EL (cell line): ENCODE data around the gene CNTN4.
"Not testable (repeated sequence)": the region's sequence is repeated elsewhere in the genome, so short reads cannot be mapped to it uniquely, and the experiment has no call there.

ENCODE experiments used
- DNase-seq: peaks from one replicate; pipeline ENCODE4 v3.0.0-alpha.2; 2016

CNTN4 gene

DNA sequence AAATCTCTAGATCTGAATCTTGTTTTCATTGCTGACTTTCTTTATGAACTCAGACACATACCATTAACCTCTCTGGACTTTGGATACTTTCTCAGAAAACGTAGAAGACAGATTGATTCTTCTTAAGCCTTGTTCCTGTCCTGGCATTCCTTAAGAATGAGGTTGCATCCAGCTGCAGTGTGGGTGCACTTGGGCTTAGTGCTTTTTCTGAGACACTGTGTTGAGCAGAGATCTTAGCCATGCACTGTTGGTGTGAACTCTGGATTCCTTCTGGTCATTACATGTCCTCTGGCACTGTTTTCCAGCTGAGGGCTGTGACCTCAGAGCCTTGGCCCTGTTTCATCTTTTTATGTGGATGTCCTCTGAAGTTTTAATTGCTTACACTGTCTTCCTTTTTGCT lies 428.3 kb downstream of the CNTN4 start:
- DNase-seq, result no peak

DNA sequence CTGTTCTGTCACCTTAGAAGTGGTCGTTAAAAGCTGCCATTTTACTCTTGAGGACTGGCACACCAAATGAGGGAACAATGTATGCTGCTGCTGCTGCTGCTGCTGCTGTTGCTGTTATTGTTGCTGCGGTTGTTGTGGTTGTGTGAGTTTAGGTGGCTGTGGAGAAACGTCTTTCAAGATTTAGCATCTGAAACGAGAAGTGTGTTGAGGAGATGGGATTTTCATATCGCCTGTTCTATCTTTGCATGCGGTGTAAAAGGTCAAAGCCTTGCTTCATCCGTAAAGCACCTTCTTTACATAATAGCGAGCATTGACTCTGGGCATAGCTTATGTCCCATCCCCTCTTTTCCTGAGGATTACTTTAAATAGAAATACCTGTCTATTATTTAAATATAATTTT lies 428.7 kb downstream of the CNTN4 start:
- not testable (repeated sequence) for DNase-seq

DNA sequence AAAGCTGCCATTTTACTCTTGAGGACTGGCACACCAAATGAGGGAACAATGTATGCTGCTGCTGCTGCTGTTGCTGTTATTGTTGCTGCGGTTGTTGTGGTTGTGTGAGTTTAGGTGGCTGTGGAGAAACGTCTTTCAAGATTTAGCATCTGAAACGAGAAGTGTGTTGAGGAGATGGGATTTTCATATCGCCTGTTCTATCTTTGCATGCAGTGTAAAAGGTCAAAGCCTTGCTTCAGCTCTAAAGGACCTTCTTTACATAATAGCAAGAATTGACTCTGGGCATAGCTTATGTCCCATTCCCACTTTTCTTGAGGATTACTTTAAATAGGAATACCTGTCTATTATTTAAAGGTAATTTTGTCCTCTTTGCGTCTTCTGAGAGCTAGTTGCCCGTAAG lies 436.1 kb downstream of the CNTN4 start:
- DNase-seq, result not testable (repeated sequence)

DNA sequence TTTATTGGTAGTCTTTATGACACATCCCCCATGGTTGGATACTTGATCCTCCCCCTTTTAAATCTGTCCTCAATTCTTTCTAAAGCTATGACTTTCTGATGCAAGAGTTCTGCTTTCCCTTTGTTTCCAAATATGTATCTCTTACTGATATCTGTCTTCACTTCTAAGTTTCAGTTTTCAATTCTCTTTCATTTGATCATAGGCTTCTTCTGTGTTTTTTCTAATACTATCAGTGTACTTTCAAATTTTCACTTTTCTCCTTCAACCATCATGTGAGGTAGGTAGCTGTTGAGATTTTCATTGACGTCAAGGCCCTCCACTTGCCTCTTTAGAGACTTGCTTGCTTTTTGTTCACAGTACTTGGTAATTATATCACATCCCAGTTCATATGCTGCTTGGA lies 436.5 kb downstream of the CNTN4 start:
- no peak for DNase-seq

DNA sequence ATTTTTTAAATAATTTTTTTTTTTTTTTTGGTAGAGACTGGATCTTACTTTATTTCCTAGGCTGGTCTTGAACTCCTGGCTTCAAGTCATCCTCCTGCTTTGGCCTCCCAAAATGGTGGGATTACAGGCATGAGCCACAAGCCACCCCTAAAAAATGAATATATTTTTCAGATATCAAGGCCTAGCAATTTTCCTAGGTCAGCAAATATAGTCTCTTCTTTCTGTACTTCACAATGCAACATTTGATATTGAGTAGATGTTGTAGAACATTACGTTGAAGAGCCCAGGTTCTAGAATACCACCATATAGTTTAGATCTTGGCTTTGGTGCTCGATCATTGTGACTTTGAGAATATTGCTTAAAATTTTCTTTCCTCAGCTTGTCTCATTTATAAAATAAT lies 437.9 kb downstream of the CNTN4 start:
- DNase-seq, result no peak

DNA sequence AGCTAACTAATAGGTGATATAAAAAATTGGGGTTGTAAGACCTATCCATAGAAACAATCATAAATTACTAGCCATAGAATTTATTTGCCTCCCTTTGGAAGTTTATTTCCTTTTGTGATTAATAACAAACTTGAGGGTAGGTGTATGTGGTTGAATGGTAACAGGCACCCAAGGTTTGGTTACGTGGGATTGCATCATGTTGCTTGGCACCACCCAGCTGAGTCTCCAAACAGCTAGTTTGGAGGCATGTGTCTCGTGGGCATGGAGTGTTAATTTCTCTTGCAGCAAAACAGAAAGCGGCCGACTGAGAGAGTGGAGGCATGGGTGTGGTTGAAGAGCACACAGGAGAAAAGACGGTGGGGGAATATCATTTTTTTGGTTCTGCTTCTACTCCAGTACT lies 441.4 kb downstream of the CNTN4 start:
- DNase-seq, result no peak

DNA sequence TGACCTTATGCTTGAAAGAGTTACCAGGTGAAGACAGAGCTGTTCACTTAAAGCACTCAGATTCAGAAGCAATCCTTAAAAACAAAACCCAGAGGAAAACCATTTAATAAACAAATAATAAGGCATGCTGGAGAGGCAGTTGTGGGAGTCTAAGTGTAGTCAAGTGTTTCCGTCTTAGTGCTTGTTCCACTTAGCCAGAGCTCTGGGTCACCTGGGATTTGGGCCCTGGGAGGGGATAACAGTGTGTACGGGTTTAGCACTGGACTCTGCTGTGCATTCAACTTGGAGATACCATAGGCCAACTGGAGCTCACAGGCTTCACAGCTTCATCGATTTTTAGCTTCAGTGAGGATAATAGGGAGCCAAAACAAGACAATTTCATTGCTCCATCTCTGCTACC lies 444.6 kb downstream of the CNTN4 start:
- no peak for DNase-seq

DNA sequence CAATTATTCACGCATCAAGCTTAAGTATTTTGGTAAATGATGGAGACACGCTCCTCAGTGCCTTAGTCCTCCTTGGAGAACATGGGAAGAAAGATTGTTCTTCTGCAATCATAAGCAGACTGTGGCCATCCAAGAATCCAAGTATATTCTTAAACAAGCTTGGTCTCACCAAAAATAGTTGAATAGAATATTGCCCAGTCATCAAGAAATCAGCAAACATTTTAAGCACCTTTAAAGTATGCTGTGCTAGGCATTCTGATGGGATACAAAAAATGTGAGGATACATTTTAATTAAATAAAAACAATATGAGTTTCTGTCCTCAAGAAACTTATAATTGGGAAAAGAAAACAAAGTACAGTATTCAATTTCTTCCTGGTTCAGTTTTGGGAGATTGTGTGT lies 445.5 kb downstream of the CNTN4 start:
- DNase-seq, result no peak

DNA sequence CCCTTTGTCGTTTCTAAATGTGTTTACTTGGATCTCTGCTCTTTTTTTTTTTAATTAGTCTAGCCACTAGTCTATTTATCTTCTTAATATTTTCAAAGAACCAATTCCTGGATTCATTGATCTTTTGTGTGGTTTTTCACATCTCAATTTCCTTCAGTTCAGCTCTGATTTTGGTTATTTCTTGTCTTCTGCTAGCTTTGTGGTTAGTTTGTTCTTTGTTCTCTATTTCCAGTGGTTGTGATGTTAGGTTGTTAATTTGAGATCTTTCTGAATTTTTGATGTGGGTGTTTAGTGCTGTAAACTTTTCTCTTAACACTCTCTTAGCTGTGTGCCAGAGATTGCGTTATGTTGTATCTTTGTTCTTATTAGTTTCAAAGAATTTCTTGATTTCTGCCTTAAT lies 446.1 kb downstream of the CNTN4 start:
- DNase-seq, result no peak

DNA sequence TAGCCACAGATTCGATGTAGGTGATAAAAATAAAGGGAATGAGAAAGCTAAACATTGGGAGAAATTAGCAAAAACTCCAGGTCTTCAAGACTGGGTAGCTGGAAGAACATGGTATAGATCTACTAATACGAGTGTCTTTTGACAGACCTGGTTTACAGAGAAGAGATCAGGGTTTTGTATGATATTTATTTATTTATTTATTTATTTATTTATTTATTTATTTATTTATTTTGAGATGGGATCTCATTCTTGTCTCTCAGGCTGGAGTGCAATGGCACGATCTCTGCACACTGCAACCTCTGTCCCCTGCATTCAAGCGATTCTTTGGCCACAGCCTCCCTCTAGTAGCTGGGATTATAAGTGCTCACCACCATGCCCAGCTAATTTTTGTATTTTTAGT lies 448.4 kb downstream of the CNTN4 start:
- no peak for DNase-seq

DNA sequence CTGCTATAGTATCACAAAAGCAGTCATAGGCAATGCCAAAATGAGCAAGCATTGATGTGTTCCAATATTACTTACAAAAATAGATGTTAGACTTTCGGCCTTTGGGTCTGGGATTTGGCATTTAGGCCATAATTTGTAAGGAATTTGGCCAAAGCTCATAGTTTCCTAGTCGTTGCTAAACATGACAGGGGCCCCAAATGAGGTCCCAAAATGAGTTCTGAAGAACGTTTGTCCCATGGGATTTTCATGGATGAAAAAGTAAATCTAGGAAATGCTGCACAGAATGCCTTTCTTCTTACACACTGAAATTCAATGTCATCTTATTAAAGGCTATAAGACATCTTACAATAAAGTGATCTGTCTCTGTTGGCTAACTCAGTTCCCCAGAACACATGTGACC lies 456.0 kb downstream of the CNTN4 start:
- no peak for DNase-seq

DNA sequence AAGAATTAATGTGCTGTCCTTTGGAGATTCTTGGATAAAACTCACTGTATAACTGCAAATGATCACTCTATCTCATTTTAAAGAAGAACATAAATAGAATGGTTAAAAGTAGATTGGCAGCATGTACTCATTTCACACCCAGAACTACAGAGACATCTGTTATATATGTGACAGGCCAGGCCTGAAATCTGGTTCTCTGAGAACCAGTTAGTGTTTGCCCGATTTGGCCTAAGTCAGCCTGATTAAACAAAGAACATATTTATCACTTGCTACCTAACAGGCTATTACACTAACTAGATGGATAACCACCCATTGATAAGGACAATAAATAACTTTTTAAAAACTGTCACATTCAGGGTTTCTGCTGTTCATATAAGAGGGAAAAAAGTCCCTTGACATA lies 460.1 kb downstream of the CNTN4 start:
- no peak for DNase-seq

DNA sequence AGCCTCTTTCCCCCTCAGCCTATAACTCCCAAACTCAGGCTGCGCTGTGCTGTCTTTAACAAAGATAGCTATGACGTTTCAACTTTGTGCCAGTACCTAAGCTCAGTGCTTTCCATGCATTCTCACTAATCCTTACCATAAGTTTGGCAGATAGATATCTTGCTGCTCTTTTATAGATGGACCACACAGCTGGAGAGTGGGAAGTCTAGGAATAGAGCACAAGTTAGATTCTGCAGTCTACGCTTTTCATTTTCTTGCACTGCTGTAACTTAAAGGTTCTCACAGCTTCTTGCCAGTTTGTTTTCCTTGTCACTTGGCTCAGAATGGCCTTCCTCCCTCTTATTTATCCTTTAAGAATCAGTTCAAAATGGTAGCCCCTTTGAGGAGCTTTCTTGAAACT lies 468.8 kb downstream of the CNTN4 start:
- no peak for DNase-seq

DNA sequence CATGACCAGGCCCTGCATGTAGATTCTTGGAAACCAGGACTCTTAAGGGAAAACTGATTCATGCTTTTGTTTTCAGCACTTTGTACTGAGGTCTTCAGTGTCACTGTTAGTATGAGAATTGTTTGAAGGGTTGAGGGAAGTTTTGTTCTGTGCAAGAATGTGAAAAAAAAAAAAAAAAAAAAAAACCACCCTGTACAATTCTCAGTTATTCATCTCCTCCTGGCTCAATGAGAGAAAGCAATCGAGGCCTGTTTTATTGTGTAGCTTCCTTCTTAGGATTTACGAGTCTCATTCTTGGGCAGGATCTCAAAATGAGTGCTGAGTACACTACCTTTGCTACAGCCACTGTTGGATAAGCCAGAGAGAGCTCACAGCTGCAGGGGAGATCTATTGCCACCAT lies 469.5 kb downstream of the CNTN4 start:
- no peak for DNase-seq

DNA sequence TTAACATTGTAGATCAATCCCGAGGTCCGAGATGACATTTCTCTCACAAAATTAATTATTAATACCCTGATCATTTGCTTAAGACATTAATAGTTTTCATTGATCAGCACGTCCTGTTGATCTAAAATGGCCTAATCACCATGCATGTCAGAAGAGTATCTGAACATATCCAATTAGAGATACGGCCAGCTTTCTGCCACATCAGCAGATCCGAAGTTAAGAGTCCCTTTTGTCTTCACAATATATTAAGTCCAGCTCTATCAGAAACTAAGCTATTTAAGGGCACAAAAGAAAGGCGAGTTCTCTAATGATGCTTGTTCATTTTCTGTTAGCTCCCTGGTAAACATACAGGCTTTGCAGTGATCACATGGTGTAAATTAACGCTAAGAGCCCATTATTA lies 470.3 kb downstream of the CNTN4 start:
- DNase-seq, result no peak

DNA sequence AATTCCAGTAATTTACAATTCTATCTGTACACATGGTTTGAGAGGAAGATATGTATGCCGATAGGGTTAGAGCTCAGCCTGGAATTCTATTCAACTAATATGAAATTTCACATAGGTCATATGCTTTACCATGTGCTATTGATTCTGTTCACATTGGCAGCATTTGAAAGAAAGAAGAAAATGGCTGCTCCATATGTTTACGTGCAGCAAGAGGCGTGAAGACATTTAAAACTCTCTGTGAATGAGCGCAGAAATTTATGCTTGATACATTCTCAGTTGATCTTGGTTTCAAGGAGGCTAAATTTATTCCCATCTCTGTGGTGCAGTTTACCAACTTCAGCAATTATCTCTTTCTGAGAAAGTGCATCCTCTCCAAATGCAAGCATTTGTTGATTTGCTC lies 478.9 kb downstream of the CNTN4 start:
- DNase-seq, result no peak

DNA sequence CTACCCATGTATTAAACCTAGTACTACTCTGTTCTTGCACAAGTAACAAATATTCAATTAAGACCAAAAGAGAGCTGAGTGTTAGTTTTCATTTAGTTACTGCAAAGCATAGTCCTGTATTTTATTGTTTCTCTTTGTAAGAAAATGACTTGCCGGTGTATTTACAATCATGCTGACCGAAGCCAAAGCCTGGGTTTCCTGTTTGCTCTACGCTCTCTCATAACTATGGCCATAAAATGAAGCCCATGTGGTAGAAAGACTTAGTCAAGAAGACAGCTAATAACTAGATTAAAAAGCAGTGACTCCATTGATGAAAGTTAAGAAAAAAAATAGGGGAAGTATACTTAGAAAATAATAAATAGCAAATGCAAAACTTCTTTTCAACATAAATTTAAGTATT lies 479.9 kb downstream of the CNTN4 start:
- no peak for DNase-seq

DNA sequence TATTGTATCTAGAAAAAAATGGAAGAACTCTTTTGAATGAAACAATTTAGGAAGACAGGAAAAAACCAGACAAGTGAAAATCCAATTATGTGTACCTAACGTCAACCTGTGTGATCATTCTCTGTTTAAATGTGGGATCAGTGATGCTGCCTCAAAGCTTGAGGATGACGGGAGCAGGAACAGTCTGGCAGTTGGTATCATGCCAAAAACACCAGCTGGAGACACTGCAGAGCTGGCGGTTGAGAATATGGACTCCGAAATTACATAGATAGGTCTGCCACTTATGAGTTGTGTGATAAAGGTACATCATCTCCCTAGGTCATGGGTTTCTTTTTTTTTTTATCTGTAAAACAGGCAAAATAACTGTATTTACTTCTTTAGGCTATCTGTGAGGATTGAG lies 480.5 kb downstream of the CNTN4 start:
- DNase-seq, result no peak

DNA sequence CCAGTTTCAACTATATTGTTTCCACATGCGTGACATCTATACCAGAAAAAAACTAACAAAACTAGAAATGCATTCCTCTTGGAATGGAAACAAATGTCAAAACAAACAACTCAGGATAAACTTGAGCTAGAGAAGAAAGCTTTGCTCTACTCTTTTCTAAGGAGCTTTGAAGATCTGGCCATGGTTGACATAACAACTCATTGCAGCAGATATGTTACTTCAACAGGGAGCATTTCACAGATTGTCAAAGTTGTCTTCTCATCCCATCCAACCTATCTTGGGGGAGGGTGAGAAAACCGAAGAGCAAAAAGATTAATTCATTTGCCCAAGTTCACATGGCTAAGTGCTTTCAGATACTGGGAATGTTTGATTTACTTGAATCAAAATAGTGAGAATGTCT lies 484.4 kb downstream of the CNTN4 start:
- no peak for DNase-seq

DNA sequence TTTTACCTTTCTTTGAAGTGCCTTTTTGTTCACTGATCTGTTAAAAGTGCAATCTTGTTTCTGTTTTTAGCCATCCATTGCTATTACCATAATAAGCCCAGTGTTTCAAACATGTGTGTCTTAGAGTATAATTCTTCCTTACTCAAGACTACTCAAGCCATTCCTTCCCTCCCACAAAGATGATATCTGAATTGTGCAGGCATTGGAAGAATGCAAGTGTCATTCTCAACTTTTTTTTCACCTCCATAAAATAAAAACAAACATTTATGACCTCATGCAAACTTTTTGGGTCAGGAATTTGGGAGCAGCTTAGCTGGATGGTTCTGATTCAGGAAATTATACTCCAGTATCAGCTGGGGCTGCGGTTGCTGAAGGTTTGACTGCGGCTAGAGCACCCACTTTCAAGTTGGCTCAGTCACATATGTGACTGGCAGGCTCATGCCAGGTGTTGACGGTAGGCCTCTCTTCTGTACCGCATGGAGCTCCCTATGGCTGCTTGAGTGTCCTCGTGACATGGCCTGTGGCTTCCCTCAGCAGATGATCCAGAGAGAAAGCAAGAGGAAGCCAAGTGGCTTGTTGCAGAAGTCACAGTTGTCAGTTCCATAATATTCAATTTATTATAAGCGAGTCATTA lies 490.8 kb downstream of the CNTN4 start:
- no peak for DNase-seq

DNA sequence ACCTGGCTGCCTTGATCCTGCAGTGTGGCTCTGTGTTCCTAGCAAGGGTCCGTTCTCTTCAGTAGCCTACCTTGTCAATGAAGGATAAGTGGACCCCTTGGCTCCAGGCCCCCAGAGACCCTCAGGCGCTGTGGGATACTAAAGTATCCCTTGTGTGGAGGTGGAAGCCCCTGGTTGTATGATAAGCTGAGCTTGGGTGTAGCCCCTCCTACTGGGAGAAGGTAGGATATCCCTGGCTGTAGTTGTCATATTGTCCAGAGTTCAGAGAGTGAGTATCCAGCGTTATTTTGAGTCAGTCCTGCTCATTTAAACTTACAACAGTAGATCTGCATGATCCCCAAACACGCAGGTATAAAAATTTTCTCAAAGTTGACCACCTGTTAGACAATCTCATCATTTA lies 496.8 kb downstream of the CNTN4 start:
- DNase-seq, result no peak

DNA sequence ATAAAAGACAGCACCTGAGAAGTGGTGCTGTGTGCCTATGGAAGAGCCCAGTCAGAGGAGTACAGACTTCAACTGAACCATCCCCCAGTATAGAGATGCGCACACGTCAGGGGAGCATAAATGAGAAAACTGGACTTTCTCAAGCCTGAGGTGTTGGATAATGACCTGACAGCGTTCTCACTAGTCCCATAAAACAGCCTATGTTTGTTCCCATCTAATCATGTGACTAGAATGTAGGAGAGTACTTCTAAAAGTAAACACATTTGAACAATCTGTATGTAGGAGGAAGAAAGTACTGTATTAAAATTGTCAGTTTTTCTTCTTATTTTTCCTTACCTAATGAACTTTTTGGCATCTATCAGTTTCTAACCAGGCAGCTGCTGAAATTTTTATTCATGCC lies 498.9 kb downstream of the CNTN4 start:
- DNase-seq, result no peak

DNA sequence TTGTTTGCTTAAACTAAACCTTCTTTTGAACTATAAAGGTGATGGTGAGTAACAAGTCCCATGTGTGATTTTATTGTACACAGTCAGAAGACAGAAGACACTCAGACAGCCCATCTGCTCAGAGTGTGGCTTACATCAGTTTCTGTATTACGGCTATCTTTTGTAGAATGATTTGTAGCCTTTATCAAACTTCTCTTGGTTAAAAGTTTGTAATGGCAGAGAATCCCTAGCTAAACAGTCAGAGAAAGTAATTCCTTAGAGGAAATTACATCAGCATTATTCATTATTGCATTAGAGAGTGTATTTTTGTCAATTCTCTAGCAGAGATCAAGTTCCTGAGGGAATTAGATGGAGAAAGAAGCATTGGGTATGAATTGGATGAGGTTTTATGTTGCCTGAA lies 500.8 kb downstream of the CNTN4 start:
- no peak for DNase-seq

DNA sequence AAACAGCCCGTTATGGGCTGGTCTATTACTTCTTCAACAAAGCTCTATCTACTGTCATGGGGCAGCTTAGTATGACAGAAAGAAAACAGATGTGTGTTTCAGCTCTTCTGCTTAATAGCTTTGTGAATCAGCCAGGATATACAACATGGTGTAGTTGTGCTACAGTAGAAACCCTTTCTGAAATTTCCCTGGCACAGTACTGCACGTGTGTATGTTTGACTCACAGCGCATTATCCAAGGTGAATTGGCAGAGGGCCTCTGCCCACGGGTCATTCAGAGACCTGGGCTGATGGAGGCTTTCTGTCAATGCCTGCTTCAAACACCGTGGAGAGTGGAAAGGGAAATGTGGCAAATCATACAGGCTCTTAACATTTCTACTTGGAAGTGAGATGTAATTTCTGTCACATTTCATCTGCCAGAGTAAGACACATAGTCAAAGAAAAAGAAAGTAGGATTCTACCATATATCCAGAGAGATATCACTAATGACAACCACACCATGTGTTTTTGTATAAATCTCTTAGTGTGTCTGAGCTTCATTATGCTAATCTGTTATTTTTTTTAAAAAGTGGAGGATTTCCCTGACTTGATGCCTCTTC lies 505.1 kb downstream of the CNTN4 start:
- no peak for DNase-seq

DNA sequence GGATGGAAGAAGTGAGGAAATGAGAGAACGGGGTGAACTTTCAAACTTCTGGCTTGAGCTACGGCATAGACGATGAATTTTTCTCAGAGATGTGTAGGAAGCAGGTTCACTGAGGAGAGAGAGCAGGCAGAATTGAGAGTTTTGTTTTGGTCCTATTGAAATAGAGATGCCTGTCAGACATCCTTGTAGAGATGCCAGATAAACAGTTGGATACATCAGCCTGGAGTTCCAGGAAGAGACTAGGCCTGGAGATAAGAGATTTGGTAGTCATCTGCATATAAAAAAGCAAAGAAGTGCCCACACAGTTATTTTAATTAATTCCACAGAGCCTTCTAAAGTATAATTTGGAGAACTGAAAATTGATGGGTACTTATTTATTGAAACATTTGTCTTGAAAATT lies 515.9 kb downstream of the CNTN4 start:
- no peak for DNase-seq

DNA sequence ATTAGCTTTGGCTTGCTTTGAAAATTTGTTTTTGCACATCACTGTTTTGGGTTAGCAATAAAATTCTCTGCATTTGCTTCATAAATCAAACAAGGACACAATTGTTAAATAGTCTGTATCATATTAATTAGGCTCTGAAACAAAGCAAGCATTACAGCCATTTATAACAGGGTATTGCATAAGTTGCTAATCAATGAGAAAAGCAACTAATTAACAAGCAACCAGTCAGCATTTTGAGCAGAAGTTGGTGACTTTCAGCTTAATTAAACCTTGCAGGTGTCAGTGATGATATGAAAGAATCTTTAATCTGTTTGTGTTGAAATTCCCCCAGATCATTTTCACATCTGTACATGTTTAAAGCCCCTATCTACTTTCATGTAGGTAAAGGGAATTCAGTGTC lies 516.4 kb downstream of the CNTN4 start:
- no peak for DNase-seq
